Lung (tissue), 12 donors: ENCODE measurements around the gene CDK8. TPM values are rescaled to one million over a fixed set of nuclear protein-coding genes. Genes with fewer than 3 reads are reported as not detected.

Experiments
- ATAC-seq: fragments of 200-7000 bp; cut with Tn5 transposase; one replicate; pipeline ENCODE4 v1.9.1; 2020; ENCODE audit warnings: moderate number of reproducible peaks; ENCODE audit not compliant: insufficient read depth, low FRiP score
- DNase-seq, 3 donors: peaks; one replicate each; pipeline ENCODE4 v3.0.0-alpha.2; 2013 to 2017
- H3K27ac ChIP-seq, 2 donors: one replicate each; pipeline ENCODE4 v1.5.1; 2013; ENCODE audit warnings: mild to moderate bottlenecking in 2 of 2, moderate library complexity in 2 of 2, control low read depth in 1 of 2, inconsistent platforms in 1 of 2, low read depth in 1 of 2, low read length in 1 of 2
- H3K27me3 ChIP-seq, 3 donors: one replicate each; pipeline ENCODE4 v1.5.1; 2013; ENCODE audit warnings: low read length in 2 of 3; ENCODE audit not compliant: control insufficient read depth in 3 of 3, insufficient read depth in 3 of 3
- H3K36me3 ChIP-seq, 4 donors: one replicate each; pipeline ENCODE4 v1.5.1; 2013; ENCODE audit warnings: low read length in 4 of 4, mild to moderate bottlenecking in 1 of 4, moderate library complexity in 1 of 4; ENCODE audit not compliant: control insufficient read depth in 4 of 4, insufficient read depth in 4 of 4
- H3K4me1 ChIP-seq, 5 donors: one replicate each; pipeline ENCODE4 v1.5.1; 2013; ENCODE audit warnings: low read length in 5 of 5, mild to moderate bottlenecking in 2 of 5, moderate library complexity in 1 of 5; ENCODE audit not compliant: control insufficient read depth in 5 of 5, insufficient read depth in 5 of 5
- H3K4me3 ChIP-seq: one replicate; pipeline ENCODE4 v1.5.1; 2013; ENCODE audit warnings: mild to moderate bottlenecking, control low read depth, moderate library complexity
- H3K9ac ChIP-seq, 2 donors: one replicate each; pipeline ENCODE4 v1.5.1; 2013; ENCODE audit warnings: low read length in 2 of 2, control low read depth in 1 of 2; ENCODE audit not compliant: insufficient read depth in 1 of 2
- H3K9me3 ChIP-seq, 4 donors: one replicate each; pipeline ENCODE4 v1.5.1; 2013; ENCODE audit warnings: low read length in 3 of 4, mild to moderate bottlenecking in 1 of 4, moderate library complexity in 1 of 4; ENCODE audit not compliant: control insufficient read depth in 4 of 4, insufficient read depth in 3 of 4
- WGBS, 2 donors: extraction: QIAGEN DNeasy Blood & Tissue Kit; methylation state at CpG; one replicate each; pipeline ENCODE4 v1.1.7; 2013; 5-methylcytosine and 5-hydroxymethylcytosine counted together
- polyA plus RNA-seq, 2 donors: library from polyadenylated mRNA; stranded (reverse); fragments of 200-250 nt; gene quantifications; one replicate each; pipeline ENCODE4 v1.2.1, GENCODE V29; 2013
- total RNA-seq, 2 donors: library from RNA; depleted of rRNA in 1 of 2; stranded (reverse); fragments of >200 nt in 1 of 2; gene quantifications; one replicate each; pipeline ENCODE4 v1.2.1, GENCODE V29; 2014 to 2021
- TF ChIP-seq, protein P1 (sequence below): IDR thresholded peaks from 2 replicates; pipeline ENCODE4 v1.5.1; 2012; ENCODE audit warnings: mild to moderate bottlenecking; ENCODE audit errors: control extremely low read depth, extremely low read depth
- donor health status: control.
- donor health status: control.
- donor health status: Bipolar disorder and iron deficiency.
- donor health status: healthy.
- donor health status: DM: yes; HTN: yes; CAD: no.

CDK8 gene
- total and polyA plus RNA-seq, 4 donors = 7.1 to 12.7 (median 9.6) TPM

DNA sequence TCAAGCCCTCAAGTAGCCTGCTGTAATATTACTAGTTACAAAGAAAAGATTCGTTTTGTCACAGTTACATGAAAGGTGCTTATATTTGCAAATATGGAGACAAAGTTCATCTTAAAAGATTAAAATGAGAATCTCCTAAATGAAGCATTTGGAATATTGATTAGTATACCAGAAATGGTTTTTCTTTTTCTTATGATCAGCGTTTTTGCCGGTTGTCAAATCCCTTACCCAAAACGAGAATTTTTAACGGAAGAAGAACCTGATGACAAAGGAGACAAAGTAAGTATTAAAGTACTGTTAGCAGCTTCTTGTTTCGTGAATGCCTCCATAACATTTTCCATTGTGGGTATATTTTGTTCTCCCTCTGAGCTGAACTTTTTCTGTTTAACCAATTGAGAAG lies 147.1 kb downstream of the CDK8 start:
- Histone ChIP-seq H3K4me3 (no peak overlapping the region), H3K27ac (no peak overlapping the region), H3K4me1 (no peaks in the 10 kb centered on the region), H3K36me3 (peaks cover 0 to 25% (median 8%) of the 10 kb centered on the region in 4 donors), H3K9me3 (no peaks in the 10 kb centered on the region), H3K27me3 (no peaks in the 10 kb centered on the region), H3K9ac (no peak overlapping the region)
- TF ChIP-seq, protein P1, sequence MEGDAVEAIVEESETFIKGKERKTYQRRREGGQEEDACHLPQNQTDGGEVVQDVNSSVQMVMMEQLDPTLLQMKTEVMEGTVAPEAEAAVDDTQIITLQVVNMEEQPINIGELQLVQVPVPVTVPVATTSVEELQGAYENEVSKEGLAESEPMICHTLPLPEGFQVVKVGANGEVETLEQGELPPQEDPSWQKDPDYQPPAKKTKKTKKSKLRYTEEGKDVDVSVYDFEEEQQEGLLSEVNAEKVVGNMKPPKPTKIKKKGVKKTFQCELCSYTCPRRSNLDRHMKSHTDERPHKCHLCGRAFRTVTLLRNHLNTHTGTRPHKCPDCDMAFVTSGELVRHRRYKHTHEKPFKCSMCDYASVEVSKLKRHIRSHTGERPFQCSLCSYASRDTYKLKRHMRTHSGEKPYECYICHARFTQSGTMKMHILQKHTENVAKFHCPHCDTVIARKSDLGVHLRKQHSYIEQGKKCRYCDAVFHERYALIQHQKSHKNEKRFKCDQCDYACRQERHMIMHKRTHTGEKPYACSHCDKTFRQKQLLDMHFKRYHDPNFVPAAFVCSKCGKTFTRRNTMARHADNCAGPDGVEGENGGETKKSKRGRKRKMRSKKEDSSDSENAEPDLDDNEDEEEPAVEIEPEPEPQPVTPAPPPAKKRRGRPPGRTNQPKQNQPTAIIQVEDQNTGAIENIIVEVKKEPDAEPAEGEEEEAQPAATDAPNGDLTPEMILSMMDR = no peak
- ATAC-seq (no peak), DNase-seq (no peak)
- 89 to 97% methylated on average over 6 of the region's 6 CpGs for WGBS, 2 donors

DNA sequence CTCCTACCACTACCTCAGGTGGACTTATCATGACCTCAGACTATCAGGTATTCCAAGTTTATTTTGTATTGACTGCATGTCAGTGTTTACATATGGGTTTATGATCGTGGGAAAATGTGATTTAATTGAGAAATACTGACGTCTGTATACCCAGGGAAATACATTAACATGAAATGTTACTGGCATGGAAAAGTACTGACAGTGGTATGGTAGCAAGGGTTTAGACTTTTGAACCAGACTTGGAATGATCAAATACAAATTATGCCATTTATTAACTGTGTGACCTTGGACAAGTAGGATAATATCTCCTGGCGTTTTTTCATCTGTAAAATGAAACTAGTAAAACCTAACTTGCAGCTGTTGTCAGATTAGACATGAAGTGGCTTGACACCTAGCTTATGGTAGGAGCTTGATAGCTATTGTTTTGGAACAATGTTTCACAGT lies 147.7 kb downstream of the CDK8 start:
- Histone ChIP-seq H3K4me3 (no peak overlapping the region), H3K27me3 (no peaks in the 10 kb centered on the region), H3K4me1 (no peaks in the 10 kb centered on the region), H3K9me3 (no peaks in the 10 kb centered on the region), H3K36me3 (peaks cover 0 to 25% (median 9%) of the 10 kb centered on the region in 4 donors), H3K27ac (no peak overlapping the region), H3K9ac (no peak overlapping the region)
- ATAC-seq = no peak
- 86 to 88% methylated on average over 3 of the region's 3 CpGs for WGBS, 2 donors
- no peak for DNase-seq
- TF ChIP-seq, protein P1 = no peak

DNA sequence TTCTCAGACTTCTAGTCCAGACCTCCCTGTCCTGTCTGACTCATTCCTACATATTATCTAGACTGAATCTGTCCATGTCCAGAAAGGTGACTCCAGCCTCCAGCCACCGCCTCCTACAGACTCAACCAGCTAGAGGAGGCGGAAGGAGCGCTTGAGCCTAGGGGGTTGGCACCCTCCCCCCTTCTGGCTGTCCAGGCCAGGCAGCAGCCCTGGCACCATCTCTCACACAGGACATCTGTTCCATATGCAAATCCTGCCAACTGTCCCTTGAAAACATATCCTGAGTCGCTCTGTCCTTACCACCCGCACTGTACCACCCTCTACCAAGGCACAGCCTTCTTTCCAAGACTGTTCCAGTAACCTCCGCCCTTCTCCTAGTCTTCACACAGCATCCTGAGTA lies 152.9 kb downstream of the CDK8 start:
- Histone ChIP-seq H3K4me1 (no peaks in the 10 kb centered on the region), H3K4me3 (no peak overlapping the region), H3K27me3 (no peaks in the 10 kb centered on the region), H3K27ac (no peak overlapping the region), H3K9me3 (no peaks in the 10 kb centered on the region), H3K9ac (no peak overlapping the region), H3K36me3 (peaks cover 0 to 12% (median 7%) of the 10 kb centered on the region in 4 donors)
- TF ChIP-seq, protein P1 = no peak
- 94 to 96% methylated on average over 6 of the region's 6 CpGs for WGBS, 2 donors
- ATAC-seq (no peak), DNase-seq (no peak)

DNA sequence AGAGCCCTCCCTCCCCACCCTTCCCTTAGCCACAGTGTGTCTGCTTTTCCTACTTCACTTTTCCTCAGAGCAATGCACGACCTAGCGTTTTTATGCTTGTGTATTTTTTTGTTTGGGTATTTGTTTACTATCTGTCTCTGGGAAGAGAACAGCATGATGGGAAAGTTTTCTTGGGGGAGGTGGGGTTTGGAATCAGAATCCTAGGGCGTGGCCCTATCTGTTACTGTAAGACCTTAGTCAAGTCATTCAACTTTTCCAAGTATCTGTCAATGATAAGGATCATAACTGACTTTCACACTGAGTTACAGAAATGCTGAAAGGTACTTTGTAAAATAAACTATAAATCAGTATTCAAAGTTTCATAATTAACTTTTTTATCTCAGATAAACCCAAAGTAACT lies 157.3 kb downstream of the CDK8 start:
- WGBS, 2 donors = 74 to 80% methylated on average over 3 of the region's 3 CpGs
- Histone ChIP-seq H3K4me3 (no peak overlapping the region), H3K27ac (no peak overlapping the region), H3K36me3 (peaks cover 0 to 2% (median under 1%) of the 10 kb centered on the region in 4 donors), H3K27me3 (no peaks in the 10 kb centered on the region), H3K9me3 (no peaks in the 10 kb centered on the region), H3K4me1 (no peaks in the 10 kb centered on the region), H3K9ac (no peak overlapping the region)
- DNase-seq (no peak), ATAC-seq (no peak)
- TF ChIP-seq, protein P1 = no peak
